GM12873 (cell line): Measurements from ENCODE around the gene CLCNKB.

ENCODE experiments used
- TF ChIP-seq, protein P1 (sequence below): IDR thresholded peaks from 2 replicates; pipeline ENCODE4 v1.5.1; 2012; ENCODE audit warnings: low read depth, mild to moderate bottlenecking, moderate library complexity, low read length, control low read depth; ENCODE audit not compliant: insufficient read depth; ENCODE audit errors: missing control alignments

CLCNKB gene

DNA sequence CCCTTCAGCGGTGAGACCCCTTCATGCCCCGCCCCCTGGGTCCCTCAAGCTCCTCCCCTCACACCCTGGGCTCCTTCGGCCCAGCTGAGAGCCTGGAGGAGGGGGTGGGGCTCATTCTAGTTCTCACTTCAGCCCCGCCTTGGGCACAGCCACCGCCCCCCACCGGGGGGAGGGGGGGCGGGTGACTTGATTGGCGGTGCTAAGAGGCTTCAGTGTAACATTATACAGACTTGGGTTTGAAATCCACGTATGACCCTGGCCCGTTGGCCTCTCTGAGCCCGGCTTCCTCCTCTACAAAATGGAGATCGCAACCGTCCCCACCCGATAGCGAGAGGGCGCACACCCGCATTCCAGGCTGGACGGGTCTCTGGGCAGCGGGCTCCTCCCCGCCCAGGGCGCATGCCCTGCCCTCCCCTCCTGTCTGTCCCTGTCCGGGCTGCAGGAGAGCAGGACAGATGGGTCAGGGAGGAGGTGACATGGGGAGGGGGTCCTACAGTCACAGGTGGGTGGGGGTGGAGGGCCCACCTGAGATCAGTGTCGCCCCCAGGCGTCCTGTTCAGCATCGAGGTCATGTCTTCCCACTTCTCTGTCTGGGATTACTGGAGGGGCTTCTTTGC is 5.1 kb downstream of the CLCNKB start:
- TF ChIP-seq, protein P1, sequence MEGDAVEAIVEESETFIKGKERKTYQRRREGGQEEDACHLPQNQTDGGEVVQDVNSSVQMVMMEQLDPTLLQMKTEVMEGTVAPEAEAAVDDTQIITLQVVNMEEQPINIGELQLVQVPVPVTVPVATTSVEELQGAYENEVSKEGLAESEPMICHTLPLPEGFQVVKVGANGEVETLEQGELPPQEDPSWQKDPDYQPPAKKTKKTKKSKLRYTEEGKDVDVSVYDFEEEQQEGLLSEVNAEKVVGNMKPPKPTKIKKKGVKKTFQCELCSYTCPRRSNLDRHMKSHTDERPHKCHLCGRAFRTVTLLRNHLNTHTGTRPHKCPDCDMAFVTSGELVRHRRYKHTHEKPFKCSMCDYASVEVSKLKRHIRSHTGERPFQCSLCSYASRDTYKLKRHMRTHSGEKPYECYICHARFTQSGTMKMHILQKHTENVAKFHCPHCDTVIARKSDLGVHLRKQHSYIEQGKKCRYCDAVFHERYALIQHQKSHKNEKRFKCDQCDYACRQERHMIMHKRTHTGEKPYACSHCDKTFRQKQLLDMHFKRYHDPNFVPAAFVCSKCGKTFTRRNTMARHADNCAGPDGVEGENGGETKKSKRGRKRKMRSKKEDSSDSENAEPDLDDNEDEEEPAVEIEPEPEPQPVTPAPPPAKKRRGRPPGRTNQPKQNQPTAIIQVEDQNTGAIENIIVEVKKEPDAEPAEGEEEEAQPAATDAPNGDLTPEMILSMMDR, result no peak

DNA sequence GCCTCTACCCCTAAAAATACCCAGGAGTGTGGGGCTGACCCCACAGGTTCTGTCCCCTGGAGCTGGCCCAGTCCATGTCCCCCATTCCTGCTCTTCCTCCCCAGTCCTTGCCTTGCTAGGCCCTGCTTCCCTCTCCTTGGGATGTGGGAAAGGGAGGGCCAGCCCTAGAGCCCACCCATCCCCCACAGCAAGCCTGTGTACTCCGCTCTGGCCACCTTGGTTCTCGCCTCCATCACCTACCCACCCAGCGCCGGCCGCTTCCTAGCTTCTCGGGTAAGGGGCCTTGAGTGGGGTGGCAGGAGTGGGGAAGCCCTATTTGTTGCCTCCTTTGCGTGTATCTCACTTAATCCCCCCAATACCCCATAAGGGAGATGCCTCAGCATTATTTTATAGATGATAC is 6.7 kb downstream of the CLCNKB start:
- TF ChIP-seq, protein P1, result no peak

DNA sequence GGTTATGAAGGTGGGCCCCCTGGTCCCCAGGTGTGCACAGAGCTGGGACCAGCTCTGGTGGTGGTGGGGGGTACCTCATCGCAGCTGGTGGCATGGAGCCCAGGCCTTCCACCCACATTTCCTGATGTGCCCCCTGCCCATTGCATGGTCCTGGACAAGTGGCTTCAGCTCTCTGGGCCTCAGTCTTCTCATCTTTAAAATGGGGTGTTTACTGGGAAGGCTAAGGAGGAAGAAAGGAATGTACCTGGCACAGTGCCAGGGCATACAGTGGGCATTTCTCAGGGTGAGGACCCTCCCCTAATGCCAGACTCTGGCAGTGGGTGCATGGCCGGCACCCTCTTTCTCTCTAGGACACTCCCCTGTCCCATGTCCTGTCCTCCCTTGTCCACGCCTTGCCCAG is 7.5 kb downstream of the CLCNKB start:
- TF ChIP-seq, protein P1, result no peak

DNA sequence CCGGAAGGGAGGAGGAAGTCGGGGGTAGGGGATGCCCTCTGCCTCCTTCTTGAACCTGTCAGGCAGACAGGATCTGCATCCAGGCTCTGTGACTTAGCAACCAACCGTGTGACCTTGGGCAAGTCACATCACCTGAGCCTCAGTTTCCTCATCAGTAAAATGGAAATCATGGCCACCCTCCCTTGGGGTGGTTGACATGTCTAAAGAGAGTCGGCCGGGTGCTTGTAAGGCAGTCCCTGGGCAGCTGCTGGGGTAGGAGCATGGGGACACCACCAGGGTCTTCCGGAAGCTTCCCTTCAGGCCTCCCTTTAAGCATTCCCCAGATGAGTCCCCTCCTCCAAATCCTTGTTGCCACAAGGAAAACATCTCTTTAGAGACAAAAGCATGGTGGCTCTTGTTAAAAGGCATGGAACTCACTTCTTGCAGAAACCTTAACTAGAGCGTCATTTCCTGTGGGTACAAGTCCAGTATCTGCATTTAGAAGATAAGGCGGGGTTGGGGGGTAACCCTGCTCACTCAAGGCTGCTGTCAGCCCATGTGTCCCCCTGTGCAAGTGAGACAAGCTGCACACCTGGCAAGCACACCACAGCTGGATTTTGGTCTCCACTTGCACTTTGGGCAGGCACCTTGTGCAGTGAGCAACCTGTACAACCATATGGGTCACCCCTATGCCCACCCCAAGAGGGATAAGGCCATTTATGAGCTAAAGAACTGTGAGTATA is 10.4 kb downstream of the CLCNKB start:
- TF ChIP-seq, protein P1, result no peak

DNA sequence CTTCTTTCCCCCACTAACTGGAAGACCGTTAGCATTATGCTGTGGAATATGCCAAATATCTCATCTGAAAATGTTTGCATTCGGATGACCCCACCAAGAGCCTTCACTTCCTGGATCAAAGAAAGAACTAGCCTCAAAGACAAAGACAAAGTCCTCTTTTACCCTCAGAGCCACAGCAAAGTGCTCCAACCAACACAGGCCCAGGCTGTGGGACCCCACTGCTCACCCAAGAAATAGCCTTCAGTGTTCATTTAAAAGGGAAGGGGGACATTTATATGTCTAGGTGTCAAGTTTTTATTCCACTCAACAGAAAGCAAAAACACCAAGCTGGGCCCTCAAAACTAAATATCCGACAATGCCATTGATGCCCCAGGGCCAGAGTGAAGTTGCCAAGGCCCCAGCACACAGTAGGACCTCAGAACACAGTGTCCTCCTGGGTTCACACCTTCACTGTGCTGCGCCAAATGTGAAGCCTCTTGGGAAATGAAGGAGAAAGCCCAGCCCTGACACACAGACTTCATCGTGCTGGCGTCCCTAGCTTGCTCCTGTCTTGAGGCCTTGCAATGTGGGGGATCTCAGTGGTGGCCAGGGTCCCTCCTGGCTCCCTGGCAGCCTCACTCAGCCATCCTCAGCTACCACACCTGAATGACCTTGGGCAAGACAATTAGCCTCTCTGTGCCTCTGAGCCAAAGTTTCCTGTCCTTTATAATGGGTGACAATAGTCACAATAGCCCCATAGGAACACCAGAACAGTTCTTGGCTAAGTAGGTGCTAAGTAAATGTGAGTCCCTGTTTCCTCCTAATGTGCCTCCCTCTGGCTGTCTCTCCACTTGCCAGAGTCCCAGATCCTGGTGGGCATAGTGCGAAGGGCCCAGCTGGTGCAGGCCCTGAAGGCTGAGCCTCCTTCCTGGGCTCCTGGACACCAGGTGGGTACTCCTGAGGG is 11.3 kb downstream of the CLCNKB start:
- TF ChIP-seq, protein P1, result no peak

DNA sequence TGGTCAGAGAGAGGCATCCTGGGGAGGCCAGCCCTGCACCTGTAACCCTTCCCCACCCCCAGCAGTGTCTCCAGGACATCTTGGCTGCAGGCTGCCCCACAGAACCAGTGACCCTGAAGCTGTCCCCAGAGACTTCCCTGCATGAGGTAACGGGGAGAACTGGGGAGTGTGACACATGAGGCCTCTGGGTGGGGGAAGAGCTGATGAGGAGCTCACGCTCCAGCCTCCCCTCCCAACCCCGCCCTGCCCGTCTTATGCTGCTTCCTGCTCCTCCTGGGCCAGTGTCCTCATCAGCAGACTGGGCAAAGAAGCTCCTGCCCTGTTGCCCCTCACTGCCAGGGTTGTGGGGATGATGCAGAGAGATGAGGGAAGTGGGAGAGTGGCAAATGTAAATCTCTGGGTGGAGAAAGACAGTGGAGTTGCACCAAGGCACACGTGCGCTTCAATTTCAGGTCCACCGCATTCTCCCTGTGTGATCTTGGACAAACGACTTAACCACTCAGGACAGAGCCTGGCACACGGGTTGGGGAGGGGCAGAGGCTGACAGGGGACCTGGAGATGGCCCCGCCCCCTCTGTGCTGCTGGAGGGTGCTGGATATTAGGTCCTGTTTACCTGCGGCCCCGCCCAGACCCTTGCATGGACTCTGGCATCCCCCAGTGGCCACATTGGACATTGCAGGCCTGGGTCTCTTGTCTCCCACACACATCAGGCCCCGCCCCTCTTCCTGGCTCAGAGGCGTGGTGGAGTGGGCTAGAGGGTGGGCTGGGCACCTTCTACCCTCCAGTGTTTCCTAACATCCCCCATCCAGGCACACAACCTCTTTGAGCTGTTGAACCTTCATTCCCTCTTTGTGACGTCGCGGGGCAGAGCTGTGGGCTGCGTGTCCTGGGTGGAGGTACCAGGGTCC is 12.3 kb downstream of the CLCNKB start:
- TF ChIP-seq, protein P1, result peak; percentile 99
